ENCODE data around the gene PKP1.

The PKP1 gene

GRCh38 chr1:201366696-201367095, 83.4 kb downstream of the PKP1 start:
- TF ChIP-seq ZFX (IDR thresholded peaks at IDR 0.05) (no peak), CTCF (conservative IDR thresholded peaks at IDR 0.05) (no peak)
- H3K27ac ChIP-seq = no peak overlapping the region

DNA sequence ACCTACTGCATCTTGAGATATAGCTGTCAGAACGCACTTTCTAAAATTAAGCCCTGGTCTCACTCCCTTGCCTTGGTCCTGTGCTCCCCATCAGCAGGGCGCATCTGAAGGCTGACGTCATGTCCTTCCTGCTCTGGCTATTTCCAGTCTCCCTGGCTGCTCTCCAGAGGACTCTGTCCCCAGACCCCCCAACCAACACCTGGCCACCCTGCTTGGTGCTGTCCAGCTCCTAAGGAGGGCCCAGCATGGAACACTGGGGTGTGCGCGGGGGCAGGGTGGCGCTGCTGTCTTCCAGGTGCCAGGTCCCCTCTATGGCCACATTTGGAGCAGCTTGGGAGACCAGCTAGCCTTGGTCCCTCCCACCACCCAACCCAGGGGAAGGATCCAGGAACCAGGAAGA, 85.9 kb downstream of the PKP1 start:
- TF ChIP-seq CTCF (conservative IDR thresholded peaks at IDR 0.05) (no peak), ZFX (IDR thresholded peaks at IDR 0.05) (no peak)

DNA sequence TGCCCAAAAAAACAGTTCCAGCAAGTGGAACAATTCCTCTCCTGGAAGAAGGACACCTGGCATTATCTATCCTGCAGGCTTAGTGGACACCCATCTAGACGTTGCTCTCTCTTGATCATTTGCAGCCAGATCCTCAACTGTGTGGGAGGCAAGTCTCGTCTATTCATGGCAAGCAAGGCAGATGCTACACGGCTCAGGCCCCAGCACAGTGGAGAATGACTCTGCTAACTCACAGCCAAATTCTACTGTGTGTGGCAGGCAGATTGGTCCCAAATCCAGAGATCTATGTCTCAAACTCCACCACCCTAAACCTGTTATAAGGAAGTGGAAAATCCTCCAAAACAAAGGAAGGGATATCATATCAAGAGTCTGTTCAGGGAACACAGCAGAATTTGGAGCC, 87.2 kb downstream of the PKP1 start:
- TF ChIP-seq ZFX (IDR thresholded peaks at IDR 0.05) = no peak
- no peak for TF ChIP-seq CTCF (conservative IDR thresholded peaks at IDR 0.05)
- H3K27ac ChIP-seq = no peak overlapping the region

More for the DNA sequence above, 85.9 kb downstream of the PKP1 start:
- H3K27ac ChIP-seq = no peak overlapping the region

GRCh38 chr1:201371276-201371675, 88.0 kb downstream of the PKP1 start:
- TF ChIP-seq ZFX (IDR thresholded peaks at IDR 0.05) (no peak), CTCF (conservative IDR thresholded peaks at IDR 0.05) (no peak)
- no peak overlapping the region for H3K27ac ChIP-seq

DNA sequence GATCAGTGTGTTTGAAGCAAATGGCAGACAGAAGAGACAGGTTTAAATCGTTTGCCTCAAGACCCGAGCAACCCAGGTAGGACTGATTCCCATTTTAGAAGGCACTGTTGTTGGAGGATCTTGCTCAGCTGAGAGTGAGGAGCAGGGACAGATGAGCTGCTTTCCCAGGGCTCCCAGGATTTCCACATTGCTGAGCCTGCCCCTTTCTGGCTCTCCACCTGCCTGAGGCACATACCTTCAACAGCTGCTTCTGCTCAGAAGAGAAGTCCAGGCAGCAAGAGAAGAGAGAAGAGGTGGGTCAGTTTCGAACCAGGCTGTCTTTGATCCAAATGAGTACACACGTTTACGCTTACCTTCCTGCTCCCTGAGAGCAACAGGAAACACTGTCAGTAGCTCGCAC, 88.5 kb downstream of the PKP1 start:
- no peak overlapping the region for H3K27ac ChIP-seq
- TF ChIP-seq ZFX (IDR thresholded peaks at IDR 0.05) (no peak), CTCF (conservative IDR thresholded peaks at IDR 0.05) (no peak)

GRCh38 chr1:201374364-201374763, 91.1 kb downstream of the PKP1 start:
- H3K27ac ChIP-seq = no peak overlapping the region
- TF ChIP-seq CTCF (conservative IDR thresholded peaks at IDR 0.05) = no peak
- TF ChIP-seq ZFX (IDR thresholded peaks at IDR 0.05) = no peak

GRCh38 chr1:201375169-201375568, 91.9 kb downstream of the PKP1 start:
- TF ChIP-seq CTCF (conservative IDR thresholded peaks at IDR 0.05) = no peak
- no peak for TF ChIP-seq ZFX (IDR thresholded peaks at IDR 0.05)
- no peak overlapping the region for H3K27ac ChIP-seq

Measured in C4-2B (cell line).